HG02943 (cell line): ENCODE results near the gene PTPRD.

Experiments used
- ATAC-seq: cut with Tn5 transposase; IDR thresholded peaks from one replicate; pipeline ENCODE4 v1.9.1; 2021; ENCODE audit warnings: mild to moderate bottlenecking, low read depth, moderate library complexity; ENCODE audit not compliant: unreplicated experiment

Gene PTPRD

GRCh38 chr9:8457055-8457454 is 2155.7 kb downstream of the PTPRD start:
- ATAC-seq: no peak

DNA sequence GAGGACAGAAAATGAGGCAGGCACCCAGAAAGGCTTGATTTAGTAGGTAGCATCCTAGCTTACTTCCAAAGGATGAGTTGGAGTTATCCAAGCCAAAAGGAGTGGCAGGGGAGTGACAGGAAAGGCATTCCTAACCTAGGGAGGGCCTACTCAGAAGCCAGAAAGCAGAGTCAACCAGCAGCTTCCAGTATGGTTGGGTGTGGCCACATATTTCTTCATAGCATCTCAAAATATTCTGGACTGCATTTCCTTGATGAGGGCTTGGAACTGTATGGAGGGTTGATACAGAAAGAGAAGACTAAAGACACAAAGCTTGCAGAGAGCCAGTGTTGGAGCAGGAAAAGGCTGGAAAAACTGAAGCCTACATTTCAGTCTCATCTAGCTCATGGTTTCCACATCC is 2156.5 kb downstream of the PTPRD start:
- ATAC-seq: no peak

DNA sequence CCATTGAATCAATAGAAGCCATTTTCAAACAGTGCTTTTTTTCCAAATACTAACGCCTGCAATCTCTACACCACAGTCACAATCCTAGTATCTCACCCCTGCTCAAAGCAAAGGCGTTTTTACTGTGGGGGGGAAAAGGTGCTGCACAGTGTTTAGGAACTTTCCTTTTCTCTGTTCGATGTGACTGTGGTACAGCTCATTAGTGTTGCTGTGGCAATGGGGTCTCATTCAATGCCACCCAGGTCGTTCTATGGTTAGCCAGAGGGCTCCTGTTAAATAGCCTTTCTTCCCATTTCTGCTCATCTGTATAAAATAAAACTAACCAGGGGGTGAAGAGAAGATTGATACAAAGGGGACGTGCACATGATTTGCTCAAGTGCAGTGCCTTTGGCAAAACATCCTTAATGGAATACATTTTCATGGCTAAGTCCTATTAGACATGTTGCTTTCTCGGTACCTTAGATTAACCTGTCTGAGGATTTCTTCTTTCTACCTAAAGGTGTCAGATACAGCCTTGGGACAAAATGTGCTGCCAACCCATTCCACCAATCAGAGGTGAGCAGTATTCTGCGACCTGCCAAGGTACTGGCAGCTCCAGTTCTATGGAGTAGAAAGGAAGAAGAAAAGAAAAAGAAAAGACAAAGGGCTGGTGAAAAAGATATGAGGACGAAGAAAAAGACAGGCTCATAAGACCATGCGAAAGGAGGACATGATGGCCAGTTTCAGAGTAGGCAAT is 2161.8 kb downstream of the PTPRD start:
- ATAC-seq: no peak

DNA sequence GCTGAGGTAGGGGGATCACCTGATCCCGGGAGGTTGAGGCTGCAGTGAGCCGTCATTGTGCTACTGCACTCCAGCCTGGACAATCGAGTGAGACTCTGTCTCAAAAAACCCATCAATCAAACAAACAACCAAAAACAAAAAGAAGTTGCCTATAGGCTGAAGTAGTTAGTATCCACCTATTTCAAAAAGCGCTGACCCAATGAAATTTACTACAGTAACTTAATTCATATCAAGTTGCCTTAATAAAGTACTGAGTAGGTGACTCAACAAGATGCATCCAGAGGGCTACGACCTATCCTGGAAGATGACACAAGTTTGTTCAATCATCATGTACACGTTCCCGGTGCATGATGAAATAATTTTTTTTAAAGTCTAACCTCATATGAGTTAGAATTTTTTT is 2164.6 kb downstream of the PTPRD start:
- no peak for ATAC-seq

GRCh38 chr9:8447601-8448000 is 2165.2 kb downstream of the PTPRD start:
- no peak for ATAC-seq

- ATAC-seq: no peak
Measured at GRCh38 chr9:8437876-8438275, 2174.9 kb downstream of the PTPRD start.

DNA sequence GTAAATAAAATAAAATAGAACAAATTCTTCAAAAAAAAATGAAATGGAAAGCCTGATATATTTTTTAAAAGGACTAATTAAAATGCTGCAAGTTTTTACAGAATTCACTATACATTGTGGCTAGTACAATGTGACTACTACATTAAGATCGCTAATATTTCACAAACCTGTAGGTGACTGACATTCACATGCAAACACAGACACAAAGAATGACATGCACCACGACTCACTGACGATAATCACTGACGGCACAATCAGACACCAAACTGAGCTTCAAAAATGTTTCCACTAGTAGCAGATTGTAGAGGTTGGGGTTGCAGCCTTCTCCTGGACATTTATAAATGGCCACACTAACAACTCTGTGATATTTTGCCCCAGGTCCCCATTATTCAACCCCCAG is 2175.5 kb downstream of the PTPRD start:
- ATAC-seq: no peak

DNA sequence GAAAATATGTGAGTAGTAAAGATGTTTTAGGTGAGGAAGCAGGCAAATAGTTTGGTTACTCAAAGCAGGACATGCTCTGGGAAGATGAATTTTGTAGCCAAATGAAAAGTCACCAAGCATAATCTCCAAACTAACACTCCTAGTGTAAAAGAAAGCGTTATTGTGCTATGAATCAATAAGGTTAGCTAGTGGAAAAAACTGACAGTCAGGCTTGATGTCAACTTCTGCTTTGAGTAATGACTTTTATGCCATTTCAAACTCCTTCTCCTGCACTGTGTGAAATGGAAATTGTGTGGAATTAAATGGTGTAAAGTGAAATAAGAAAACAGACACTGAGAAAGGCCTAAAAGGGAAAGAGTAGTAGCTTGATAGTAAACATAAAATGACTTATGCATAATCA is 2176.0 kb downstream of the PTPRD start:
- no peak for ATAC-seq

GRCh38 chr9:8434621-8435020 is 2178.2 kb downstream of the PTPRD start:
- no peak for ATAC-seq

DNA sequence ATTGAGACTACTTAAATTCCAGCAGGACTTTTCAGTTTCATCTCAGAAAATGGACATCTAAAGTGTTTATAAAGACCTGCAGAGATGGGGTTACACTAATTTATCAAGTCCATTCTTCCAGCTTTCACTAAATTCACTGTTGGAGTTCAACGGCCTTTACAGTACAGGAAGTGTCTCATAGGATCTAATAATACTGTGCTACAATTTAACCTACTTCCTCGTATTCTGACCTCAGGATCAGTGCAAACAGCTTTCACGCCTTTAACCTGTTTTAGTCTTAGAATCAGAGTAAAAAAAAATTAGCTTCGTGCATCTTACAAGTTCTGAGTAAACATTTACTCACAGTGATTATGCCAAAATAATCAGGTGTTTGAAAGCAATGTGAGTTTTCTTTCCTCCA is 2180.6 kb downstream of the PTPRD start:
- no peak for ATAC-seq

DNA sequence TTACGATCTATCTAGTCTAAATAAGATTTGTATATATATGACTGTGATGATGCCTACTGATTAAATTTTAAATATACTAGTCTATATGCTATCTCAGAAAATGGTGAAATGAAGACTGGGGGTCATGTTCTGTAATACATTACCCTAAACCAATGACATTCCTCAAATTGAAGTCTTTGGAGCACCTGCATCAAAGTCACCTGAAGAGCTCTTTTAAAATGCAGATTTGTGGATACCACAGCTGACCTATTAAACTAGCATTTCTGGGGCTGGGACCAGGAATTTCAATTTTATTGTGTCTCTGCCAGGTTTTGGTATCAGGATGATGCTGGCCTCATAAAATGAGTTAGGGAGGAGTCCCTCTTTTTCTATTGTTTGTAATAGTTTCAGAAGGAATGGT is 2181.3 kb downstream of the PTPRD start:
- ATAC-seq: no peak

GRCh38 chr9:8430945-8431344 is 2181.9 kb downstream of the PTPRD start:
- no peak for ATAC-seq

DNA sequence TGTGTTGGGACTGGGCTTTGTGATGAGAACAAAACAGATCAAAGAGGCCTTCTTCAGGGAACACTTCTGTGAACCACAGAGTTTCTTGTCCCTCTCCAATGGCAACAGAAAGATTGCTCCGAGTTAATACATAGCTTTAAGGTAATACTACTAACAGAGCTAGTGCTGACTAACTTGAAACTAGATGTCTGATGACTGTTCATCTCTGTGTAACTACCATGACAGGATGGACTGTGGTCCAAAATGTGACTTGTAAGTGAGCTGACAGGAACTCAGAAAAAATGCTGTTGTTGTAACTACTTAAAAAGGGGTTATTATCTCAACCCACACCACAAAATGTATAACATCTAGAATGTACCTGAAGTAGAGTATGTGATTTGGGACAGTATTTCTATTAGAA is 2183.0 kb downstream of the PTPRD start:
- ATAC-seq: no peak

DNA sequence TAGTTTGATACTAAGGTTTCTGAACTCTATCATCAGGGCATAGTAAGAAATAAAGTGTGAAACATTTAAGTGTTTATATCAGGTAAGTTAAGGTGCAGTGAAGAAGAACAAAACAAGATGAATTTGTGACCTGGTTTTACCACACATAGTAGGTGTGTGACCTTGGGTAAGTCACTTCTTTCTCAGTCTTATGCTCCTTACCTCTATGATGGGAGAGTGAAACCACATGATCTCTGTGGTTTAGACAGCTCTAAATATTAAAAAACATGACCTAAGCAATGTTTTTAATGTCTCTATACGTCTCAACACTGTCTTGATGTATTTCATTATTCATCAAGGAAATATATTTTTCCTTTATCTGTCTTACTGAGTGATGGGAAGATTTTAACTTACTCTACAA is 2183.6 kb downstream of the PTPRD start:
- ATAC-seq: no peak

GRCh38 chr9:8428389-8428788 is 2184.4 kb downstream of the PTPRD start:
- no peak for ATAC-seq

DNA sequence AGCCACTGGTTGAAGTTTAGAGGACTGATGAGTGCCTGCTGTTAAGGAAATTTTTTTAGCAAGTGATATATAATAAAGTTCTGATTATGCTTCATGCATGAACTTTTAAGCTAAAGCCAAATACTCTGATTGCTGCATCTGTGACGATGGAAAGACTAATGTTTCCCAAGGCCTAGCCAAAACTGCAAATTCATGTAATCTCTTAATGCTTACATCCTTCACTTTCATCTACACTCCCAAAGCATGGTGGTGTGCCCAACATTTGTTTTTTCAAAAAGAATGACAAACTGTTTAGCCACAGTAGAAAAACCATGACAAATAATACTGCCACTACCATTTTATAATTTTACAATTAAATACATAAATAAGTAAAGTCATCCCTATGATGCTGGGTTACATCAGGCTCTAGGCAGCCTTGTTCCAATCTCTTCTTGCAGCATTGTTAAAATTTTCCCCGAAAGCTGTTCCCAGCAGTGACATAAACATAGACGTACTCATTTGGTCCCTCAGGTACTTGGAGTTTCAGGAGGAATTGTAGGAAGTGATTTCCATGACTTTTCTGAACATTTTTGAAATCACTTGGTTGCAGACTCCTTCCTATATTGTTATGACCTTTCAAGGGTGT is 2187.9 kb downstream of the PTPRD start:
- ATAC-seq: no peak

DNA sequence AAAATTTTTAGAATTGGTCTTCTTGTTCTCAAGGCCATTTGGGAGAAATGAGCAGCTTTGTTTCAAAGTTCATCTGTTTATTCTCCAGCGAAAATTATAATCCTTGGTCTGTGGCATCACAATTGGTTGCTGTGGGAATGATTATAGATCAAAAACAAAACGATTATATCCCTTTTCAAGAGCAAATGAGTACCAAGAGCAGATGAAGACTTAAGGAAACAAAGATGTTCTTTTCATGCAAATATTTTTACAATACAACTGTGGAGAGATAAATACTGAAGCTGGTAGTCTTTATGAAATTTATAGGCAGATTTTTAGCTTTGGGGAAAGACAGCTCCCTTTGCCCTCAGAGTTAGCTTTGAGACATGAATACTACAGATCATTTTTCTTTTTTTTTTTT is 2192.4 kb downstream of the PTPRD start:
- ATAC-seq: no peak

DNA sequence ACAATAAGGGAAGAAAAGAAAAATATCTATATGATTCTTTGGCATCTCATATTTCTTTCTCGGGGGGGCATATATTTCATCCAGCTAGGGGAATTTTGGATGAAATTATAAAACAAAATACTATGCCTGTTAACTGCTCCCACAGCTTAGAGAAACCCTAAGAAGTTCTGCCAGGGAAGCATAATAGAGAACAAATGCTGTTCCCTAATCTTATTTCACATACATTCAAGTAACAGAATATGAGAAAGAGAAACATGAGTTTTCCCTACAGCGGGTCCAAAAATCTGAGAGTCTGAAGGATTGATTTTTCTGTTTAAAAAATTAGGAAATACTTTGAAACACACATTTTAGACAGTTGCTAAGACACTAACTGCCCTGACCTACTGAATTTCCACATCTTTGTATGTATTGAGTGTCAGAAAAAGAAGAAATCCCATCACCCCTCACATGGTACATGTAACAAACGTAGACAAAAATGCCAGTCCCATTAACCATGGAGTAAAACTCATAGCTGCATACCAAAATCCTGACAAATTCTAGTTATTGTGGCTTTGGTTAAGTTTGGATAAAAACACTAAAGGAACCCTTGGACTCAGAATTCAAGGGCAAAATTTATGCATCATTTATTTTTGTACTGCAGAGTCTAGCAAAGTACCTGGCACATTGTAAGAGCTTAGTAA is 2193.1 kb downstream of the PTPRD start:
- ATAC-seq: no peak

DNA sequence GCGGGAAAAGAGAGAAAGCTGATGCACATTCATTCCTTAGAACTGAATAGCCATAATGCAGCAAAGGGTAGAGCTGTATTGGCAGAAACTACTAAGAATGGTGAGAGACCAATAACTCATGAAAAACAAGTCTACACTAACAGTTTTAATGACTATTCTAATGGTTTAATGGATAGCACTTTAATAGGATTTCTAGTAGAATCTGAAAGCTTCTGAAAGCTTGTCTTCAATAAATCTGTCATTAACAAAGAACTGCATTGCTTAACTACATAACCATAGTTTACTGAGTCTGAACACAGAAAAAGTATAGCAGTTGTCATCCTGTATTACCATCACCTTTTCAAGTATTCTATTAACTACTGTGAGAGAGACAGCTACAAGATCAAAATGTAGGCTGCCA is 2195.5 kb downstream of the PTPRD start:
- no peak for ATAC-seq

DNA sequence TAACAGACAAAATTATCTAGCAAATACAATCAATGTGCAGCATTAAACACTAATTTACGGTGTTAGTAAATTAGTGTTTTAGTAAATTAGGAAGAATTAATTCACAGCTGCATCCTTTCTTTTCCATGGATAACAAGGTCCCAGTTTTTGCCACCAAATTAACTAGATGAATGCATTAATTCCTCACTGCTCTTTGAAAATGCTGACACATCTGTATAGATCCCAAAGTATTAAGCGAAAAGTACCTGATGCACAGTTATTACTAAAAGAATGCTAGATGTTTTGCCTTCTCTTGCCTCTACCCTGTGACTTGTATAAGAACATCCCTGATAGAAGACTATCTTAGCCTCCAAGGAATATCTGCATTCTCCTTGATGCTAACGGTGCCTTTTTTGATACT is 2200.5 kb downstream of the PTPRD start:
- ATAC-seq: no peak

GRCh38 chr9:8408575-8409190 is 2204.1 kb downstream of the PTPRD start:
- no peak for ATAC-seq
